Endodermal cell (in vitro differentiated cells): ENCODE results near the gene WDR73. TPM values are rescaled to one million over a fixed set of nuclear protein-coding genes. Genes with fewer than 3 reads are reported as not detected.

Experiments
- DNase-seq: peaks from one replicate; pipeline ENCODE4 v3.0.0-alpha.2; 2017
- H3K27ac ChIP-seq: 2 replicates; pipeline ENCODE4 v1.5.1; 2013; ENCODE audit warnings: mild to moderate bottlenecking, low read depth, low read length, moderate library complexity
- H3K27me3 ChIP-seq: 2 replicates; pipeline ENCODE4 v1.6.1; 2013; ENCODE audit warnings: mild to moderate bottlenecking, low read length, moderate library complexity; ENCODE audit not compliant: insufficient read depth, control insufficient read depth, poor library complexity, severe bottlenecking
- H3K36me3 ChIP-seq: 2 replicates; pipeline ENCODE4 v1.7.0; 2013; ENCODE audit warnings: mild to moderate bottlenecking, low read length, moderate library complexity; ENCODE audit not compliant: control insufficient read depth, insufficient read depth
- H3K4me1 ChIP-seq: one replicate; pipeline ENCODE4 v1.7.0; 2013; ENCODE audit warnings: low read length; ENCODE audit not compliant: control insufficient read depth, insufficient read depth
- H3K4me3 ChIP-seq: 2 replicates; pipeline ENCODE4 v1.5.1; 2013; ENCODE audit warnings: mild to moderate bottlenecking, low read length, moderate library complexity
- H3K9ac ChIP-seq: 2 replicates; pipeline ENCODE4 v1.6.1; 2013; ENCODE audit warnings: mild to moderate bottlenecking, low read length, moderate library complexity; ENCODE audit not compliant: poor library complexity, severe bottlenecking; ENCODE audit errors: extremely low read depth
- H3K9me3 ChIP-seq: 2 replicates; pipeline ENCODE4 v1.6.1; 2013; ENCODE audit warnings: mild to moderate bottlenecking, low read length, moderate library complexity; ENCODE audit not compliant: control insufficient read depth
- H3K27ac Mint-ChIP-seq: 2 replicates; pipeline ENCODE4 v1.8.0; 2020; ENCODE audit warnings: mixed read lengths
- H3K27me3 Mint-ChIP-seq: 2 replicates; pipeline ENCODE4 v1.8.0; 2021; ENCODE audit warnings: mild to moderate bottlenecking, mixed read lengths; ENCODE audit not compliant: insufficient read depth
- H3K36me3 Mint-ChIP-seq: 2 replicates; pipeline ENCODE4 v1.8.0; 2020; ENCODE audit warnings: low read depth, mixed read lengths
- H3K4me1 Mint-ChIP-seq: 2 replicates; pipeline ENCODE4 v1.8.0; 2020; ENCODE audit warnings: mixed read lengths
- H3K4me3 Mint-ChIP-seq: 2 replicates; pipeline ENCODE4 v1.8.0; 2020; ENCODE audit warnings: mild to moderate bottlenecking, moderate library complexity, mixed read lengths
- H3K9me3 Mint-ChIP-seq: 2 replicates; pipeline ENCODE4 v1.8.0; 2020; ENCODE audit warnings: mild to moderate bottlenecking, mixed read lengths
- CTCF ChIP-seq: fragments of 200-600 bp; sonication (generic); conservative IDR thresholded peaks from 2 replicates; pipeline ENCODE4 v1.5.0; 2021; ENCODE audit warnings: antibody characterized with exemption, mild to moderate bottlenecking
- whole genome bisulfite sequencing, 2 experiments: methylation state at CpG; one replicate each; pipeline versions ENCODE4 v1.1.5 to v1.1.7; 2013; ENCODE audit warnings: missing lambda C conversion rate in 2 of 2, mixed read lengths in 1 of 2; ENCODE audit not compliant: insufficient coverage in 1 of 2, insufficient read length in 1 of 2; 5-methylcytosine and 5-hydroxymethylcytosine counted together
- total RNA-seq, 2 donors: library from RNA; stranded (reverse); fragmentation: NEBNext Ultra II Directional in 1 of 2; extraction: Animal tissue kit (Norgen Biotek cat#: 25700) in 1 of 2; gene quantifications; 2 replicates in 1 of 2; 3 replicates in 1 of 2; pipeline ENCODE4 v1.2.1, GENCODE V29; 2021

WDR73 gene
- total RNA-seq, 2 donors from 2014 or later: 44.1 to 46.8 TPM

- Histone ChIP-seq H3K36me3 (peaks cover 23% of the 10 kb centered on the region), H3K27me3 (no peaks in the 10 kb centered on the region), H3K4me1 (no peaks in the 10 kb centered on the region), H3K4me3 (no peak overlapping the region), H3K9ac (no peak overlapping the region), H3K27ac (no peak overlapping the region), H3K9me3 (peaks cover 20% of the 10 kb centered on the region)
- Mint-ChIP-seq H3K4me3 (no peak overlapping the region), H3K9me3 (peaks cover 44% of the 10 kb centered on the region), H3K27me3 (no peaks in the 10 kb centered on the region), H3K27ac (no peak overlapping the region), H3K4me1 (no peaks in the 10 kb centered on the region), H3K36me3 (peaks cover 81% of the 10 kb centered on the region)
- no peak for DNase-seq
- WGBS, 2 experiments: 97 to 98% methylated on average over 3 of the region's 3 CpGs
- no peak for TF ChIP-seq CTCF
These were observed 37.8 kb downstream of the WDR73 start for GRCh38 chr15:84616235-84616634.

GRCh38 chr15:84611631-84612030 is 42.5 kb downstream of the WDR73 start:
- H3K4me3 ChIP-seq: no peak overlapping the region
- Mint-ChIP-seq H3K27ac (no peak overlapping the region), H3K36me3 (peaks cover 73% of the 10 kb centered on the region), H3K4me3 (no peak overlapping the region), H3K27me3 (no peaks in the 10 kb centered on the region), H3K4me1 (peaks cover 3% of the 10 kb centered on the region), H3K9me3 (peaks cover 4% of the 10 kb centered on the region)
- no peaks in the 10 kb centered on the region for H3K9me3 ChIP-seq
- no peaks in the 10 kb centered on the region for H3K27me3 ChIP-seq
- peaks cover 17% of the 10 kb centered on the region for H3K36me3 ChIP-seq
- H3K4me1 ChIP-seq: no peaks in the 10 kb centered on the region
- H3K27ac ChIP-seq: no peak overlapping the region
- no peak for DNase-seq
- TF ChIP-seq CTCF: no peak
- no peak overlapping the region for H3K9ac ChIP-seq
- WGBS, 2 experiments: 93 to 97% methylated on average over 7 of the region's 7 CpGs

- Histone ChIP-seq H3K36me3 (peaks cover 29% of the 10 kb centered on the region), H3K27ac (no peak overlapping the region), H3K4me3 (no peak overlapping the region), H3K4me1 (no peaks in the 10 kb centered on the region), H3K9me3 (no peaks in the 10 kb centered on the region), H3K9ac (no peak overlapping the region), H3K27me3 (no peaks in the 10 kb centered on the region)
- H3K27ac Mint-ChIP-seq: no peak overlapping the region
- TF ChIP-seq CTCF: no peak
- H3K9me3 Mint-ChIP-seq: no peaks in the 10 kb centered on the region
- no peak overlapping the region for H3K4me3 Mint-ChIP-seq
- peaks cover 75% of the 10 kb centered on the region for H3K36me3 Mint-ChIP-seq
- H3K27me3 Mint-ChIP-seq: no peaks in the 10 kb centered on the region
- peaks cover 16% of the 10 kb centered on the region for H3K4me1 Mint-ChIP-seq
- WGBS, 2 experiments: 95 to 99% methylated on average over 9 to 11 of the region's 11 CpGs
- no peak for DNase-seq
These were observed 44.1 kb downstream of the WDR73 start for GRCh38 chr15:84609818-84610525.
